Measurements from ENCODE around the gene APEH. TPM values are rescaled to one million over a fixed set of nuclear protein-coding genes. Genes with fewer than 3 reads are reported as not detected.

APEH gene
- total RNA-seq, 1 donor from 2014 or later = 163 TPM

GRCh38 chr3:49703443-49703927 lies 29.3 kb downstream of the APEH start:
- TF ChIP-seq, protein P1, sequence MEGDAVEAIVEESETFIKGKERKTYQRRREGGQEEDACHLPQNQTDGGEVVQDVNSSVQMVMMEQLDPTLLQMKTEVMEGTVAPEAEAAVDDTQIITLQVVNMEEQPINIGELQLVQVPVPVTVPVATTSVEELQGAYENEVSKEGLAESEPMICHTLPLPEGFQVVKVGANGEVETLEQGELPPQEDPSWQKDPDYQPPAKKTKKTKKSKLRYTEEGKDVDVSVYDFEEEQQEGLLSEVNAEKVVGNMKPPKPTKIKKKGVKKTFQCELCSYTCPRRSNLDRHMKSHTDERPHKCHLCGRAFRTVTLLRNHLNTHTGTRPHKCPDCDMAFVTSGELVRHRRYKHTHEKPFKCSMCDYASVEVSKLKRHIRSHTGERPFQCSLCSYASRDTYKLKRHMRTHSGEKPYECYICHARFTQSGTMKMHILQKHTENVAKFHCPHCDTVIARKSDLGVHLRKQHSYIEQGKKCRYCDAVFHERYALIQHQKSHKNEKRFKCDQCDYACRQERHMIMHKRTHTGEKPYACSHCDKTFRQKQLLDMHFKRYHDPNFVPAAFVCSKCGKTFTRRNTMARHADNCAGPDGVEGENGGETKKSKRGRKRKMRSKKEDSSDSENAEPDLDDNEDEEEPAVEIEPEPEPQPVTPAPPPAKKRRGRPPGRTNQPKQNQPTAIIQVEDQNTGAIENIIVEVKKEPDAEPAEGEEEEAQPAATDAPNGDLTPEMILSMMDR (IDR thresholded peaks at IDR 0.05; ENCODE audit: insufficient read depth, low read length, severe bottlenecking) = peak; percentile 94

GRCh38 chr3:49703956-49704355 lies 29.8 kb downstream of the APEH start:
- H3K36me3 ChIP-seq (ENCODE audit: control insufficient read depth, insufficient read depth, low read length) = peaks cover 24% of the 10 kb centered on the region
- no peaks in the 10 kb centered on the region for H3K27me3 ChIP-seq (ENCODE audit: control insufficient read depth, insufficient read depth, low read length)
- FAIRE-seq (no peak), DNase-seq (ENCODE audit: low read depth) (no peak)
- TF ChIP-seq, protein P1 (IDR thresholded peaks at IDR 0.05; ENCODE audit: insufficient read depth, low read length, severe bottlenecking) = no peak
- H3K4me3 ChIP-seq (ENCODE audit: low read depth, low read length) = no peak overlapping the region

More at GRCh38 chr3:49703443-49703927, 29.3 kb downstream of the APEH start:
- Histone ChIP-seq H3K36me3 (ENCODE audit: control insufficient read depth, insufficient read depth, low read length) (peaks cover 28% of the 10 kb centered on the region), H3K4me3 (ENCODE audit: low read depth, low read length) (no peak overlapping the region), H3K27me3 (ENCODE audit: control insufficient read depth, insufficient read depth, low read length) (no peaks in the 10 kb centered on the region)
- FAIRE-seq (no peak), DNase-seq (ENCODE audit: low read depth) (peak; percentile 52)

DNA sequence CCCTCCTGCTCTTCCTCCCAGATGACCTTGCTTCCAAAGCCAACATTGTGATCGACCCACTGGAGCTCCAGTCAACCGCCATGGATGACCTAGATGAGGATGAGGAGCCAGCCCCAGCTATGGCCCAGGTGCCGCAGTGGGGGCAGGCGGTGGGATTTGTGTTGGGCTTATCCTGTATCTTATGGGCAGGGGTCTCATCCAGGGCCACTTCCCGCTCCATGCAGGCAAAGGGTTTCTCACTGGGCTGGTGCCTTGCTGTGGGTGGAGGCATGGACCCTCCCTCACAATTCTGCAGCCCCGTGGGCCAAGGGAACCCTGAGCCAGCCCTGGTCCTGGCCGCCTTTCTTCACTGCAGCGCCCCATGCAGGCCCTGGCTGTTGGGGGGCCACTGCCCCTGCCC lies 30.5 kb downstream of the APEH start:
- Histone ChIP-seq H3K36me3 (ENCODE audit: control insufficient read depth, insufficient read depth, low read length) (peaks cover 24% of the 10 kb centered on the region), H3K4me3 (ENCODE audit: low read depth, low read length) (no peak overlapping the region), H3K27me3 (ENCODE audit: control insufficient read depth, insufficient read depth, low read length) (no peaks in the 10 kb centered on the region)
- TF ChIP-seq, protein P1 (IDR thresholded peaks at IDR 0.05; ENCODE audit: insufficient read depth, low read length, severe bottlenecking) = no peak
- DNase-seq (ENCODE audit: low read depth) (no peak), FAIRE-seq (no peak)

DNA sequence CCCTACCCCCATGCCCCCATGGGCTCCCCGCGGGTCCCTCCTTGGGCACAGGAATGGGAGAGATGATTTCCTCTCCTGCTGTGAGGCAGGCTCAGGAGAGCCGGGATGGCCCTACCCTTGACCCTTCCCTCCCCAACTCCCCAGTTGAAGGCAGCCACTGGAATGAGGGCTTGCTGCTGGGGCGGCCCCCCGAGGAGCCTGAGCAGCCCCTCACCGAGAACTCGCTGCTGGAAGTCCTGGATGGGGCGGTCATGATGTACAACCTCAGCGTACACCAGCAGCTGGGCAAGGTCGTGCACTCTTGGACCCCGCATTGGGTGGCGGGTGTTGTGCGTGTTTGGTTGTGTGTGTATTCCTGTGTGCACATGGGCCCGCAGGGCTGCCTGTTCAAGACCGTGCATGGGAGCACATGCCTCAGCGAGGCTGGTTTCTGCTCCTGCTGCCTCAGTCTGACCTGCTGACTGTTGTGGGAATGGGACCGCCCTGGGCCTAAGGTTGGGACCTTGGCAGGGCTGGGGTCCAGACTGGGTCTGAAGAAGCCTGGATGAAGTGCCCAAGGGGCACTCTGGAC lies 31.3 kb downstream of the APEH start:
- Histone ChIP-seq H3K36me3 (ENCODE audit: control insufficient read depth, insufficient read depth, low read length) (peaks cover 22% of the 10 kb centered on the region), H3K4me3 (ENCODE audit: low read depth, low read length) (no peak overlapping the region), H3K27me3 (ENCODE audit: control insufficient read depth, insufficient read depth, low read length) (no peaks in the 10 kb centered on the region)
- FAIRE-seq = no peak
- DNase-seq (ENCODE audit: low read depth) = no peak
- TF ChIP-seq, protein P1 (IDR thresholded peaks at IDR 0.05; ENCODE audit: insufficient read depth, low read length, severe bottlenecking) = no peak

GRCh38 chr3:49706456-49707112 lies 32.4 kb downstream of the APEH start:
- TF ChIP-seq, protein P1 (IDR thresholded peaks at IDR 0.05; ENCODE audit: insufficient read depth, low read length, severe bottlenecking) = no peak
- H3K36me3 ChIP-seq (ENCODE audit: control insufficient read depth, insufficient read depth, low read length) = peaks cover 16% of the 10 kb centered on the region
- FAIRE-seq = peak; percentile 93

More at GRCh38 chr3:49706456-49707112, 32.4 kb downstream of the APEH start:
- no peak for DNase-seq (ENCODE audit: low read depth)
- H3K27me3 ChIP-seq (ENCODE audit: control insufficient read depth, insufficient read depth, low read length) = no peaks in the 10 kb centered on the region
- H3K4me3 ChIP-seq (ENCODE audit: low read depth, low read length) = no peak overlapping the region

Data from bronchial epithelial cell (primary cell).